Peyer's patch (tissue), 4 donors: Measurements from ENCODE around the gene STEAP3.

ENCODE experiments used
- POLR2A ChIP-seq, 2 donors: fragments of 450-650 bp; IDR thresholded peaks; one replicate each; pipeline ENCODE4 v1.5.1; 2017; ENCODE audit warnings: antibody characterized with exemption in 2 of 2, mild to moderate bottlenecking in 2 of 2, moderate library complexity in 2 of 2
- TF ChIP-seq, protein P1 (sequence below), 6 experiments: fragments of 450-650 bp in 4 of 6; fragments of 200-600 bp in 2 of 6; sonication (generic) in 1 of 6; IDR thresholded peaks; one replicate each; pipeline ENCODE4 v1.5.1; 2017 to 2019; ENCODE audit warnings: antibody characterized with exemption in 6 of 6, mild to moderate bottlenecking in 3 of 6, moderate library complexity in 1 of 6

DNA sequence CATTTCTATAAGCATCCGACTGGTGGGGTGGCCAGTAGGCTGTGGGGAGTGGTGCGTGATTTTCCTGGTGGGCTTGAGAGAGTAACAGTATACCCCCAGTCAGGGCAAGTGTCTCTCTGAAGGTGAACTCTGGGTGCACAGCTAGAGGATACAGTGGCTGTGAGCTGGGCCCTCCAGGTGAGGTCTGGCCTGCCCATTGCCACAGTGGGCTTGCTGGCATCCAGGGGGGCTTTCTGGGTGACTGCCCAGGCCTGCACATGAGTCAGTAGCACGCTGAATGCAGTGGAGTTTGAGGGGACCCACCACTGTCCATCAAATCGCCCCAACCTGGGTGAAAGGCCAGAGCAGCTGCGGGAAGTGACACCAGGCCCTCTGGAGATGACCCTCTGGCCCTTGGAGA lies 4.5 kb downstream of the STEAP3 start:
- TF ChIP-seq, protein P1, sequence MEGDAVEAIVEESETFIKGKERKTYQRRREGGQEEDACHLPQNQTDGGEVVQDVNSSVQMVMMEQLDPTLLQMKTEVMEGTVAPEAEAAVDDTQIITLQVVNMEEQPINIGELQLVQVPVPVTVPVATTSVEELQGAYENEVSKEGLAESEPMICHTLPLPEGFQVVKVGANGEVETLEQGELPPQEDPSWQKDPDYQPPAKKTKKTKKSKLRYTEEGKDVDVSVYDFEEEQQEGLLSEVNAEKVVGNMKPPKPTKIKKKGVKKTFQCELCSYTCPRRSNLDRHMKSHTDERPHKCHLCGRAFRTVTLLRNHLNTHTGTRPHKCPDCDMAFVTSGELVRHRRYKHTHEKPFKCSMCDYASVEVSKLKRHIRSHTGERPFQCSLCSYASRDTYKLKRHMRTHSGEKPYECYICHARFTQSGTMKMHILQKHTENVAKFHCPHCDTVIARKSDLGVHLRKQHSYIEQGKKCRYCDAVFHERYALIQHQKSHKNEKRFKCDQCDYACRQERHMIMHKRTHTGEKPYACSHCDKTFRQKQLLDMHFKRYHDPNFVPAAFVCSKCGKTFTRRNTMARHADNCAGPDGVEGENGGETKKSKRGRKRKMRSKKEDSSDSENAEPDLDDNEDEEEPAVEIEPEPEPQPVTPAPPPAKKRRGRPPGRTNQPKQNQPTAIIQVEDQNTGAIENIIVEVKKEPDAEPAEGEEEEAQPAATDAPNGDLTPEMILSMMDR (IDR thresholded peaks at IDR 0.05), result no peak
- TF ChIP-seq POLR2A (IDR thresholded peaks at IDR 0.05), result no peak
